Type B pancreatic cell (in vitro differentiated cells): ENCODE results near the gene AKAP1. TPM values are rescaled to one million over a fixed set of nuclear protein-coding genes. Genes with fewer than 3 reads are reported as not detected.

ENCODE experiments used
- DNase-seq: peaks from one replicate; pipeline ENCODE4 v3.0.0; 2021; ENCODE audit warnings: mixed read lengths; ENCODE audit not compliant: unreplicated experiment; ENCODE audit errors: extremely low spot score
- H3K27ac Mint-ChIP-seq: 2 replicates; pipeline ENCODE4 v1.8.0; 2021; ENCODE audit warnings: mild to moderate bottlenecking, mixed read lengths
- H3K27me3 Mint-ChIP-seq: 2 replicates; pipeline ENCODE4 v1.8.0; 2021; ENCODE audit warnings: mixed read lengths
- H3K36me3 Mint-ChIP-seq: 2 replicates; pipeline ENCODE4 v1.8.0; 2021; ENCODE audit warnings: mixed read lengths
- H3K4me1 Mint-ChIP-seq: one replicate; pipeline ENCODE4 v1.8.0; 2021; ENCODE audit warnings: mixed read lengths; ENCODE audit not compliant: unreplicated experiment
- H3K4me3 Mint-ChIP-seq: 2 replicates; pipeline ENCODE4 v1.8.0; 2021; ENCODE audit warnings: mild to moderate bottlenecking, mixed read lengths
- H3K9me3 Mint-ChIP-seq: 2 replicates; pipeline ENCODE4 v1.8.0; 2021; ENCODE audit warnings: mixed read lengths
- CTCF ChIP-seq: fragments of 200-600 bp; sonication (generic); conservative IDR thresholded peaks from 2 replicates; pipeline ENCODE4 v1.5.0; 2021; ENCODE audit warnings: antibody characterized with exemption, mild to moderate bottlenecking
- total RNA-seq: library from RNA; stranded (reverse); gene quantifications from 2 replicates; pipeline ENCODE4 v1.2.1, GENCODE V29; 2021; ENCODE audit warnings: low replicate concordance

AKAP1 gene
- total RNA-seq, 1 donor from 2014 or later = 43.6 TPM

GRCh38 chr17:57091186-57091618 lies 6.2 kb downstream of the AKAP1 start:
- Mint-ChIP-seq H3K27ac (no peak overlapping the region), H3K27me3 (no peaks in the 10 kb centered on the region), H3K4me3 (no peak overlapping the region), H3K36me3 (peaks cover 4% of the 10 kb centered on the region), H3K9me3 (no peaks in the 10 kb centered on the region), H3K4me1 (peaks cover 35% of the 10 kb centered on the region)
- DNase-seq = no peak
- no peak for TF ChIP-seq CTCF

GRCh38 chr17:57092171-57092570 lies 7.1 kb downstream of the AKAP1 start:
- Mint-ChIP-seq H3K9me3 (no peaks in the 10 kb centered on the region), H3K4me1 (peaks cover 35% of the 10 kb centered on the region), H3K27me3 (no peaks in the 10 kb centered on the region), H3K36me3 (peaks cover 4% of the 10 kb centered on the region), H3K27ac (no peak overlapping the region), H3K4me3 (no peak overlapping the region)
- TF ChIP-seq CTCF = no peak
- no peak for DNase-seq

GRCh38 chr17:57092779-57093178 lies 7.7 kb downstream of the AKAP1 start:
- Mint-ChIP-seq H3K4me3 (no peak overlapping the region), H3K27me3 (no peaks in the 10 kb centered on the region), H3K27ac (peak overlapping the region; percentile 46), H3K9me3 (no peaks in the 10 kb centered on the region), H3K36me3 (peaks cover 4% of the 10 kb centered on the region), H3K4me1 (peaks cover 29% of the 10 kb centered on the region)
- DNase-seq = no peak
- TF ChIP-seq CTCF = no peak

GRCh38 chr17:57096472-57097202 lies 11.6 kb downstream of the AKAP1 start:
- no peak for DNase-seq
- H3K27me3 Mint-ChIP-seq = no peaks in the 10 kb centered on the region
- no peak for TF ChIP-seq CTCF
- H3K27ac Mint-ChIP-seq = no peak overlapping the region
- peaks cover 30% of the 10 kb centered on the region for H3K4me1 Mint-ChIP-seq
- no peak overlapping the region for H3K4me3 Mint-ChIP-seq
- peaks cover 6% of the 10 kb centered on the region for H3K36me3 Mint-ChIP-seq
- no peaks in the 10 kb centered on the region for H3K9me3 Mint-ChIP-seq

DNA sequence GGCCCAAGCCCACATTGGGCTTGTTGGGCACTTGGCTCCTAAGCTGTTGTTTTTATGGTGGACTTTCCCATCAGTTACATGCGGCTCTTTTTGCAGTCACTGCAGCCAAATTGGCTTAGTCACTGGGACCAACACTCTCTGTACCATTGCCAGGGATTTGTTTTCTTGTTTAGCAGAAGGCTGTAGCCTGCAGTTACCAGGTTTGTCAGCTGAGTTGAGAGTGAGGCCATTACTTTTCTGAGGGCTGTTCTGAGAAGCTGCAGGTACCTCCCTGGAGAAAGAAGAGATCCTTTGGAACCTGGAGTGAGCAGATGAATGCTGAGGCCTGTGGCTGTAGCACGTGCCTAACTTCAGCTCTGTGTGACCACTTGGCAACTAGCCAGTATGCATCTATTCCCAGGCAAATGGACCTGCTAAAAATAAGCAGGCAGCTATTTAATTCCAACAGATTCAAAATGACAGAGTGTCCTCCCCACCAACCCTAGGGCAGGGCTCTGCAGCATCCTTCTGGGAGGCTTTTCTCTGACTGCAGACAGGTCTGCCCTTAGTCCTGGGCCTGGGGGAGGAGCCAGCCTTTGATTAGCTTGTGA lies 12.9 kb downstream of the AKAP1 start:
- Mint-ChIP-seq H3K27ac (no peak overlapping the region), H3K9me3 (no peaks in the 10 kb centered on the region), H3K27me3 (no peaks in the 10 kb centered on the region), H3K36me3 (peaks cover 7% of the 10 kb centered on the region), H3K4me1 (peaks cover 22% of the 10 kb centered on the region), H3K4me3 (no peak overlapping the region)
- DNase-seq = no peak
- TF ChIP-seq CTCF = no peak
